NCI-H1092 treated with DMSO at 0.1 percent for 48 hours (cell line): Measurements from ENCODE around the gene PXN.
"Not testable (repeated sequence)": the region's sequence is repeated elsewhere in the genome, so short reads cannot be mapped to it uniquely, and the experiment has no call there.

Source experiments
- DNase-seq: peaks from one replicate; lab custom pipeline; 2025; lab: John Stamatoyannopoulos, UW

The PXN gene

DNA sequence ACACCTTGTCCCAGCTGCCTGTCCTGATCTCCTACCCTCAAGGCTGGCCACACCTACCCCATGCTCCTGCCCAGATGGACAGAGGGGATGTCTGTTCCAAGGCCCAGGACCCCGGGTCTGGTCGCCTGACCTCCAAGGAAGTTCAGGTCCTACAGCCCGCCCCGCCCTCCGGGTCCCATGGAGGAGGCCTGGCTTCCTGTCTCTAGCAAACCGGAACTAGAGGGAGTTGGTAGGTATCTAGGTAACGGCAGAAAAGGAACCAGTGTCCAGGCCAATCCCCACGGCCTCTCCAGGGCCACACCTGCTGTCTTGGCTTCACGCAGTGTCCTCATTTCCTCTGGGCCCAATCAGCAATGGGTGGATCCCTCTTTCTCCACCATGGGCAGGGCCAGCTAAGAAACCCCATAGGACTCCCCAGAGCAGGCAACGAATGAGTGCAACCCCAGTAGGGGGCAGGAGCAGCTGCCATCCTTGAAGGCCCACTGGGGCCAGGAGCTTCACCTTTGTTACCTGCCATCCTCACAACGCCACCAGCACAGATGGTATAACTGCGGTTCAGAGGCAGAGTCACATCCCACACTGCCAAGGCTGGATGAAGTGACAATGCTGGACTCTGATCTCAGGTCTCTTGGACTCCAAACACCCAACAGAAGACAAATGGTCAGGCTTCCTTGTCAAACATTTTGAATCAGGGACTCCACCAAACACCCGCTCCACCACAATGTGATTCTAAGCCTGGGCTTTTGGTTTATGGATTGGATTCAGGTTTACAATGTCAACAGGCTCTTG lies 39.5 kb downstream of the PXN start:
- no peak for DNase-seq

DNA sequence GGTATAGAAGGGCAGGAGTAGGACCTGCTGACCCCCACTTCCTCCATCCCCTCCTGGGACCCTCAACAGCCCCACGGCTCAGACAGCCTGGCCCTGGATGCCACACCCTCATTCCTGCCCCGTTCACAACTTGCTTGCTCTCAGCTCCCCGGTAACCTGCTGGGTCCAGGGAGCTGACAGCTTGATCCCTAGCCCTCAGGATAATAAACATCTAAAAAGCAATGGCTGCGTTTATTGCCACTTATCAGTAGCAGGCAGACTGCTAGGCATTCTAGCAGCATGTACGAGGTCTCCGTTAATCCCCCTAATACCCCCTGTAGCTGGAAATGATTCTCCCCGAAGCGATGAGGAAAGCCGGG lies 40.4 kb downstream of the PXN start:
- peak; percentile 33 for DNase-seq

DNA sequence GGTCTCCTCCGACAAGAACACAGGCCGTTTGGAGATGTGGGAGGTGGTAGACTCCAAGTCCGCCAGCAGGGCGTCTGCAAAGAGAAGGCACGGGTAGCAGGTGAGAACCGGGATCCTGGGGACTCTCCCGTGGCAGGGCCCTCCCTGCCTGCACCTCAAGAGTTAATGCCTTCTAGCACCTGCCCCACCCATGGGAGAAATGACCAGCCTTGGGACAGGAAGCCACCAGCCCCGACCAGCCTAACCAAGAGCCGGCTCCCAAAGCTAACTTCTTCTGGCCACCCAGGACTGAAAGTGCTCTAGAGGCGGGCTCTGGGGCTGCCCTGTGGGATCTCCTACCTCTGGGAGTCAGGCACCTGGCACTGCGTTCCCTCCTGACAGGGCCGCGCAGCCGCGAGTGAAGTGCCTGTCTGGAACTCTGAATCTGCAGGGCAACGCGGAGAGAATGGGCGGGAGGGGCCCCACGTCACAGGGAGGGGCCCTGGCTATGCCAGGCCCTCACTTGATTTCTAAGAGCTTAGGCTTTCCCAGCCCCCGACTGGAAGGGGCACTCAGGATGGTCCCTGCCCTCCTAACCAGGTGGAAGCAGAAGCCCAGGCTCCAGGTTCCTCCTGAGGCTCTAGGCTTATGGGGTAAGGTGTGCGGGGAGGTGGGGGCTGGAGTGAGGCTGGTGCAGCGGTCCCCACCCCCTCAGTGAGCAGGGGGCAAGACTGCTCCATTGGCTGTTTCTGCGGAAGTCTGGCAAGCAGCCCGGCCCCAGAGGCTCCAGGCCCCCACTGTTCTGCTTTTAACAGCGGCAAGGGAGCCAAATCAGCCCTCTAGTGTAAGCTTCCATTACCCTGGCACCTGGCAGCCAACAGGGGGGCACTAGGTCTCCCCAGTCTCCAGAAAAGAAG lies 41.0 kb downstream of the PXN start:
- peak; percentile 80 for DNase-seq

DNA sequence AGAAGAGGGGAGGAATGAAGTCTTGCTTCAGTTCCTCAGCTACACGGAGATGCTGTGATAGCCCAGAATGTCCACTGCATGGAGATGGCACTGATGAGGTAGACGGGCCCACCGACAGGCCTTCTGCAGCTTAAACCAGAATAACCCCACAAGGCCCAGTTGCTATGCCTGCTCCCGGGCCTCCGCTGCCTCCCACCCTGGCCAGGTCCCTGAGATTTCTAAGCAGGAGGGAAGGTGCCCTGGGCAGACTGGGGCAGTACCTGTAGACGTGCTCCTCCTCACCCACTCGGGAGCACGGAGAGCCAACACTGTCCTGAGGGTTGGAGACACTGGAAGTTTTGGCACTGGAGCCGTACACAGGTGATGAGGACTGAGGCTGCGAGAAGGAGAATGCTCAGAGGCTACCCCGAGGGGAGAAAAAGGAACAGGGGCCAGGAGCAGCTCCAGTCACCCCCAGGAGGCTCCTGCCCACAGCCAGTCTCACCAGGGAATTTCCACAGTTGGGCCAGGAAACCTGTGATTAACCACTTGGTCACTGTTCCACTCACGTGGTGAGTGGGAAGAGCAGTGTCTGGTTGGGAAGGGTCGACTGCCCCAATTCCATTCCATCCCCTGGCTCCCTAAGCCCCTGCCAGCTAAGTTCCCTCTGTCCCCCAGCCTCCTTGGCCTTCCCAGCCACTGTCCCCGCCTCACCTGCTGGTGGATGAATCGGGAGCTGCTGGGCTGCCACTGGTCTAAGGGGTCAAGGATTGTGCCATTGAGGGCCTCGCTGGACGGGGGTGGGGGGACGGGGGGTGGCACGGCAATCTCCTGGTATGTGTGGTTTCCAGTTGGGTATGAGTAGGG lies 41.8 kb downstream of the PXN start:
- DNase-seq = no peak

DNA sequence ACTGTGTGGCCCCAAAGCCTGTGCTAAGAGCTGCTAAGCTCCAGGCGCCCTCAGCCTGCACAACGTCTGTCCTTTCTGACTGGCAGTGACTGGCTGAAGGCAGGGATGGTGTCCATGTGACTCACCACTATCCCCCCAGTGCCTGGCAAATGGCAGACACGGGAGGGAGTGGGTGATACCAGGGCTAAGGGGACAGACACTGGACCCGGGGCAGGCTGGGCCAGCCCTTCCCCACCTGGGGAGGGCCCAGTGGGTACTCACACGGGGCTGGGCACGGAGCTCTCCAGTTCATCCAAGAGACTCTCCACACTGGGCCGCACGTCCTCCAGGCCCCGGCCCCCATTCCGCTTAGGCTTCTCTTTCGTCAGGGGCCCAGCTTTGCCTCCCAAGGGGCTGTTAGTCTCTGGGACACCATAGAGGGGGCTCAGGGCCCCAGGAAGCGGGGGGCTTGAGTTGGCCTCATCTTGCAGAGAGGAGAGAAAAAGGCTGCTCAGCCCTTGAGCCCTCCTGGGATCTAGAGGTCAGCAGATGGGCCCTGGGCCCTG lies 43.2 kb downstream of the PXN start:
- no peak for DNase-seq

DNA sequence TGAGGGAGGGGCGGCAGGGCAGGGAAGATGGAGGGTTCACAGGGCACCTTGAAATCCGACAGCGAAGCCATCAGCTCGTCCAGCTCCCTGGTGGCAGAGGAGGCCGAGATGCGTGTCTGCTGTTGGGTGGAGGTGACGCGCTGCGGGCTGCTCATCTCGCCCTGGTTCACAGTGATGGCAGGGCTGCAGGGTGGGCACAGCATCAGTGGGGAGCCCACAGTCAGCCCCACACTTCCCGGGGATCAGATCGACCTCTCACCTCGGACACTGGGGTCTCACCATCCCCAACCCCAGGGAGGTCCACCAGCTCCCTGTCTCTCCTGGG lies 44.0 kb downstream of the PXN start:
- no peak for DNase-seq

DNA sequence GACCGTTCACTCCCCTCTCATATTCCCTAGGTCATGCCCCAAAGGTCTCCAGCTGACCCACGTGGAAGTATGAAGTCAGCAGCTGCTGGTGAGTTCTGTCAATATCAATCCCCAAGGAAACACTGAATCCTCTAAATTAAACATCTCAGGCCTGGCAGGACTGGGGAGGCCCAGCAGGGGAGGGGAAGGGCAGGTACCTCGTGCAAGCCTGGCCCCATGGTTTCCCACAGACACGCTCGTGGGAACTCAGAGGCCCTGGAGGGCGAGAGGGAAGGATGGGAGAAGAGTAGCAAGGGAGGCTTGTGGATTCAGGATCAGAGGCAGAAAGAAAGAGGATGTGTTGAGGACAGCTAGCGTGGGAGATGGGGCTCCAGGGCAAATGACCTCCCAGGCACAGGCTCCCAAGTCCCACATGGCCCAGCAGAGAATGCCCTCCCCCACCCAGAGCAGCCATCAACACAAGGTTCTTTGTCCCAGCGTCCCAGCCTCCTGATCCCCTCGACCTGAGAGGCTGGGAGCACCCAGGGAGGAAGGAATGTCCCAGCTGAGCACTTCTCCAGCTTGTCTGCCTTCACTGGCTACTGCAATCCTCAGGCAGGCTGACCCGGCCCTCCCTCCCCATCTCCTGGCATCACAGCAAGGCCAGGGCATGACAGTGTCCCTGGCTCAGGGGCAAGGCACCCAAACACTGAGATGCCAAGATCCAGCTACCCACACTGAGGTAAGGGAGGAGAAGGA lies 44.5 kb downstream of the PXN start:
- no peak for DNase-seq

DNA sequence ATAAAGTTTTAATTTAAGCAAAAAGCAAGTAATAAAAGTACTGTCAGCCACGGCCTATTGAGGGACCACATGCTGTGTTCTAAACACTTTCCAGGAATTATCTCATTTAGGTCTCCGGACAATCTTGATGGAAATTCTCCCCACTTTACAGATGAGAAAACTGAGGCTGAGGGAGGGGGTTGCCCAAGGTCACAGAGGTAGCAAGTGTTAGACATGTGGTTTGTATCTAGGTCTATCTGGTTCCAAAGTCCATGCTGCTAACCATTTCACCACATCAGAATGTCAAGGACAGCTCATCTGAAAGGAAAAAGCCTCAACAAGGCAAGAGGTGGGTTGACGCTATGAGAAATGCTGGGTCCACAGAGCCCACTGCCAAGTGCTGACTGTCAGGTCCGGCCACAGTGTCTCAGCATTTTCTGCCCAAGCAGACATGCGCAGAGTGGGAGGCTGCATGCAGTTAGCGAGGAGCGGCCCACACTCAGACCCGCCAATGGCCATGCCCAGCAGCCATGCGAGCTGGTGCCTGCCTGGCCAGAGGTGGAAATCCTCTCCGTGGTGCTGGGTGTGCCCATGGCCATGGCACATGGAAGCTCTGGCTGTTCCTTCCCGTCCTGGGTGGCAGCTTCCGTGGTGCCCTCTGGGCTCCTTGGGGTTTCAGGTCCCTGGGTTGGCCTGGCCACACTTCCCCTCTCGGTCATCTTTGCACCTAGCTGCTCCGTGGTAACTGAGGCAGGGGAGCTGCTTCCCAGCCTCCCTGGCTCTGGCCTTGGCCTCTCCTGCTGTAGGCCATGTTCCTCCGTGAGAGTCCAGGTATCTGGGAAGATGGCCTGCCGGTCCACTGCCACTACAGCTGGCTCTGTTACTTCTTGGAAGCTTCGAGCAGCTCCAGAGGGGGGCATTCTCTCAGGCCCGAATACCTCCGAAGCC lies 46.6 kb downstream of the PXN start:
- DNase-seq = no peak

DNA sequence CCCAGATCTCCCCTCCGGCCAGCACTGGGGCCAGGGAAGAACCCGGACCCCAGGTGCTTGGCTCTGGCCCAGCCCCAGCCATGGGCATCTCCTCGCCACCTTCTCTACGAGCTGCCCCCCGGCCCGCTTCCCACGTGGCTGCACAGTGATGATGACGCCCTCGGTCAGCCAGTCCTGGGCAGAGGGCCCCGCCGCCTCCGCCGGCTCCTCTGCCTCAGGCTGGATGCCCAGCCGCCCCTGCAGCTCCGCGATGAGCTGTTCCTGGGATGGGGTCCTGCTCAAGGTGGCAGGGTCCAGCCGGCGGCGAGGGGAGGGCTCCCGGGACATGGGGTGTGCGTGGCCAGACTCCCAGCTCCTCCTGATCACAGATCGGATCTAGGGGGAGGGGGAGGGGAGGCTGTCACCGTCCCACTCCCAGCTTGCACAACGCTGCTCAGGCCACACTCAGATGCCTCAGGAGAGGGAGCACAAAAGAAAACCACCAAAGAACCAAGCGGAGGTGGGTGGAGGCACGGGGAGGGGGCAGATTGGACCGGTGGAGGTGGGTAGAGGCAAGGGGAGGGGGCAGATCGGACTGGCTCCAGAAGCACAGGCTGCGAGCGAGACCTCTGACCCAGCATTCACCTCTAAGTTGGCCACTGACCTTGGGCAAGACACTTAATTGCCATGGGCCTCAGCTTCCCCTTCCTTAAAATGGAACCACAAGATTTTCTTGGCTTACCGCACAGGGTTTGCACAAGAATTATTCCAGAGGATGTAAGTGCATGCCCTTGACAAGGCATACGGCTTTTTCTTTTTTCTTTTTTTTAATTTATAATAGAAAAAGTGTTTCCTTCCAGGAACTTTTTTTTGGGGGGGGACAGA lies 48.6 kb downstream of the PXN start:
- DNase-seq = no peak

DNA sequence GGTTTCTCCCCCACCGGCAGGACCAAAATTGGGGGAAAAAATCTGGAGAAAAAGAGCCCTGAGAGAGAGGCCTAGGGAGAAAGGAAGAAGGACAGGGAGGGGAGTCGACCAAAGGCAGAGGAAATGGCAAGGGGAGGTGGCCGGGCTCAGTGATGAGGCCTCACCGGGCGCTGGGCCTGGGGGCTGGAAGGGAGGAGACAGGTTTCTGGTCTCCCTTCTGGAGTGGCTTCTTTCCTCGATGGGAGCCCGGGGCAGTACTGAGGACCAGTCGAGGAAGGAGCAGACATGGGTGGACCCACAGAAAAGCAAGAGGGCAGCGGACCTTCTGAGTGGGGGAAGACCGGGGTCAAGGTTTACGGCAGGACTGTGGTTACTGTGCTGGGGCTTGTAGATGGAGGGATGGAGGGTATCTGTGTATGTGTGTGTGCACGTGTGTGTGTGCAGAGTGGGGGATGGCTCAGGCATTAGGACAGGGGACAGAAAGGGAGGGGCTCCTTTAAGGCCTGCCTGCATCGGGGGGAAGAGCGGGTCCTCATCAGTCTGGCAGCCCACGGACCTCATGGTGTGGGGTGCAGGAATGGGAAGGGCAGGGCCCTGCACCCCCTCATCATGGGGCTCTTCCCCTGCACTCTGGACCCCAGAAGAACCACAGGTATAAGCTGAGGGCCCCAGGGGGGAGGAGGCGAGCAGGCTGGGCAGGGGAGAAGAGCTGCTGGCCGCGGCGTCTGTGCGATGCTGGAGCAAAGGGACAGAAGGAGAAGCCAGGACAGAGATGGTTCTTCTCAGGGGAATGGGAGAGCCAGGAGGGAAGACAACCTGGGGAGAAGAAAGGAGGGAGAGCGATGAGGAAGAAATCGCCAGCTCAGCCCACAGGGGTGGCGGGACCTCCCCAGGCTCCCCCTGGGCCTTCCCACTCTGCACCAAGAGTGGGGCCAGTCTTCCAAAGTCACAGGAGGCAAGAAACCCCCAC lies 49.5 kb downstream of the PXN start:
- no peak for DNase-seq

DNA sequence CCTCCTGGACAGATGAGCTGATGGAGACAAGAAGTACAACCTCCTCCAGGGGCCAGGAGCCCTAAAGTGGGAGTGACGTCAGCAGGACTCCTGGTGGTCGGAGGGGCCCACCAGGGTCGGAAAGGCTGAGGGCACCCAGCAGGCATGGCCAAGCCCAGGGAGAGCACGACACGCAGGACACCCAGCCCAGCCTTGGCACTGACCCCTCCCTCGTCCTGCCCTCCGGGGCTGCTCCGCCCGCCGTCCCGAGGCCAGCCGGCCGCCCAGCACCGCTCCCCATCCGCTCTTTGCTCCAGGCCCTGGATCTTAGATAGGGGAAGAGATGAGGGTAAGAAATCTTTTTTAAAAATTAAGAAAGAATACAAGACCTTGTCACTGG lies 50.2 kb downstream of the PXN start:
- DNase-seq = no peak

DNA sequence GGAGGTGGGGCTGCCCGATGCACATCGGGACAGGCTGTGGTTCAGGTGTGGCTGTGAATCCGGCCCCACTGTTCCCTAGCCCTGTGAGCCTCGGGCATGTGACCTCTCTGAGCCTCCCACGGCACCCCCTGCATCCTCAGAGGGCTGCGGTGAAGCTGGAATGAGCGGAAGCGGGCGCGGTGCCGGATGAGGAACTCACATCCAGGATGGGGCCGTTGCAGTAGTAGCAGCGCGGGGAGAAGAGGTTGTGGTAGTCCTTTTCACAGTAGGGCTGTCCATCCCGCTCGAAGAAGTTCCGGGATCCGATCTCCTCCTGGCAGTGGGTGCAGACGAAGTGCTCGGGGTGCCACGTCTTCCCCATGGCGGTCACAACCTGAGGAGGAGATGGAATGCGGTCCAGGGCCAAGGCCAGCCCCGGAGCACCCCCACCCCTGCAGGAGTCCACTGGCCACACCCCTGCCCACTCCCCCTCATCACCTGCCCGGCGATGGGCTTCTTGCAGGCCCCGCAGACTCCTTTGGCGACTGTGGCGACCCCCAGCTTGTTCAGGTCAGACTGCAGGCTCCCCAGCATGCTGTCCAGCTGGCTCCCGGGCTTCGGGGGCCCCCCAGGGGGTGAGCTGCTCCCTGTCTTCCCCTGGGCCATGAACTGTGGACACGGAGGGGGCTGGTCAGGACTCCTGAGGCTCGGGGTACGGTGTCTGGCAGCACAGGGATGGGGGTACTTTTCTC lies 50.7 kb downstream of the PXN start:
- DNase-seq = no peak

DNA sequence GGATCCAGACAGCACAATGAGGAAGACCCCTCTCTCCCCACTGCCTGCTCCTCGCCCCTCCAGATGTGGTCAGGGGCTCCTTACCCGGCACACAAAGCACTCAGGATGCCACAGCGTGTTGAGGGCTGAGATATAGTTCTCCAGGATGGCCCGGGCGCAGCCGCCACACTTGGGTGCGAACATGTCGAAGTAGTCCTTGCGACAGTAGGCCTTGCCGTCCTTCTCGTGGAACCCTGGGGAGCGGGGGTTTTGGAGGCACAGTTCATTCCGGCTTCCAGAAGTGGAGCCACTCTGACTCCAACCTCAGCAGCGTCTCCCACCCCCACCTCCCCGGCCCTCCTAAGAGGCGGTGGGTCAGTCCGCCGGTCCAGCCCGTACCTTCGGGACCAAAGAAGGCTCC lies 51.8 kb downstream of the PXN start:
- DNase-seq = no peak

DNA sequence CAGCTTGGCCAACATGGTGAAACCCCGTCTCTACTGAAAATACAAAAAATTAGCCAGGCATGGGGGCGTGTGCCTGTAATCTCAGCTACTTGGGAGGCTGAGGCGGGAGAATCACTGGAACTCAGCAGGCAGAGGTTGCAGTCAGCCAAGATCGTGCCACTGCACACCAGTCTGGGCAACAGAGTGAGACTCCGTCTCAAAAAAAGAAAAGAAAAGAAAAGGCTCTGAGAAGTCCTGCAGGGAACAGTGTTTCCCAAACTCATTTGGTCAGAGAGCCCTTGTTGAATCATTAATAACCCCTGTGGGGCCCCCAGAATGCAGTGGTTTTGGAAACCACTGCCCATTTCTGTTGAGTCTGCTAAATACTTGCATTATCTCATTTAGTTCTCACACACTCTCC lies 52.3 kb downstream of the PXN start:
- not testable (repeated sequence) for DNase-seq

DNA sequence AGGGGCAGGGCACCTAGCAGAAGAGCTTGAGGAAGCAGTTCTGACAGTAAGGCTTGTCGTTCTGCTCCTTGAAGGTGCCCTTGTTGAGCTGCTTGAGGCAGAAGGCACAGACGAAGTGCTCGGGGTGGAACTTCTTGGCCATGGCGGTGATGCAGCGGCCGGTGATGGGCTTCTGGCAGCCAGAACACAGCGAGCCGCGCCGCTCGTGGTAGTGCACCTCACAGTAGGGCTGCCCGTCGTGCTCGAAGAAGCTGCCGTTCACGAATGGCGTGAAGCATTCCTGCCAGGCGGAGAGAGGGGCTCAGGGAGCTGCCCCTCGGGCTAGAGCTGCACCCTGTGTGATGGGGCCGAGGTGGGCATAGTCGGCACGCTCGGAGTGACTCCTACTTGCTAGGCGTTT lies 53.2 kb downstream of the PXN start:
- DNase-seq = no peak

DNA sequence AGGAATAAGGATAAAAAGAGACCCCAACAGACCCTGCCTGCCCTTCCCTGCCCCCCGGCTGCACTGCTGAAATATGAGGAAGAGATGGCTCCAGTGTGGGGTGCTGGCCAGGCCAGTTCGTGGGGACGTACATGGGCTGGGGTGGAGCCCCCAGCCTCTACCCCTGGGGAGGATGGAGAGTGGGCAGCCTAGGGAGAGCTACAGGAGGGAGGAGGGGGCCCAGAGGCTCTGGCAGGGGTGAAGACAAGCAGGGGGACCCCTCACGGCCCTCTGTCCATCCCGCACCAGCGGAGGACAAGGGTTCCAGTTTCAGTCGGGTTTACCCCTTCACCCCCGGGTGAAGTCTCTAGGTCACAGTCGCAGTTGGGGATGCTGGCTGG lies 53.6 kb downstream of the PXN start:
- no peak for DNase-seq

DNA sequence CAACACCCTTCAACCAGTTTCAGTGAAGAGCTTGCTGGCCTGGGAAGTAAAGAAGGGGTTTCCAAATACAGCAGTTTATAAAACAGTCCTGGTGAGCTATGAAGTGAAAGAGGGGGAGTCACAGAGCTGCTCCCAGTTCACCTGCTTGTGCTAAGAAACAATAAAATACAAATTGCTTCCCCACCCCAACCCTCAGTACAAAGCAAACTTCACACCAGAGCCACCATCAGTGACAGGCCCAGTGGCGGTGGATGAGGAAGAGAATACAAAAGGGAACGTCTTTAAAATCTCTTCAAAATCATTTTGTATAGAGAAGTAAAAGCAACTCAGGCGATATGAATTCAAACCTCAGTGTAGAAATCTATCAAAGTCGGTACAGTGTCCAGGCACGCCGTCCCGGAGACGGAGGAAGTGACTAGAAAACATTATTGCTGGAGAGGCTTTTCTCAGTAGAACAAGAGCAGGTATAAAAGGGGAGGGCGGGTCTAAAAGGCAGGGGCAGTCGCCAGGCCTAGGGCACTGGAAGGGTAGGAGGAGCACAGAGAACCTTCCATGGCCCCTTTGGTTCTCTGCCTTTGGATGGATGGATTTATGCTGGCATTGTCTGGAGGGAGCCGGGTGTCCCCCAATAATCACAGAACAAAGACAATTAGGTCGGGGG lies 54.2 kb downstream of the PXN start:
- no peak for DNase-seq
